ENCODE measurements around the gene TRMT1L. TPM values are rescaled to one million over a fixed set of nuclear protein-coding genes. Genes with fewer than 3 reads are reported as not detected.

The TRMT1L gene
- total RNA-seq, 2 experiments from 2014 or later, result 15.0 to 25.7 TPM

GRCh38 chr1:185139246-185139645 lies 17.5 kb downstream of the TRMT1L start:
- Histone ChIP-seq H3K79me2 (ENCODE audit: insufficient read depth, low read depth, low read length) (no peaks in the 10 kb centered on the region), H4K20me1 (ENCODE audit: insufficient read depth, low read length) (no peaks in the 10 kb centered on the region), H3K36me3 (ENCODE audit: insufficient read depth, low read length) (peaks cover 45% of the 10 kb centered on the region), H3K4me1 (ENCODE audit: insufficient read depth, low read length, poor library complexity, severe bottlenecking) (no peaks in the 10 kb centered on the region), H2AFZ (ENCODE audit: low read length) (no peak overlapping the region), H3K9me3 (ENCODE audit: low read length) (no peaks in the 10 kb centered on the region), H3K9me2 (ENCODE audit: insufficient read depth, low read length) (no peaks in the 10 kb centered on the region), H3K4me3 (ENCODE audit: low read depth, low read length, poor library complexity, severe bottlenecking) (no peak overlapping the region), H3K4me2 (ENCODE audit: low read length) (no peak overlapping the region), H3K27ac (ENCODE audit: low read depth, low read length, poor library complexity, severe bottlenecking) (no peak overlapping the region)
- TF ChIP-seq EZH2phosphoT487 (IDR thresholded peaks at IDR 0.05; ENCODE audit: borderline replicate concordance, low read depth, low read length), result no peak
- TF ChIP-seq CTCF (conservative IDR thresholded peaks at IDR 0.05; ENCODE audit: low read length), result no peak
- DNase-seq (ENCODE audit: low spot score), result no peak
- ChIA-PET POLR2A (interaction anchor here (0.9 kb wide), 1 partner anchor 23 kb away, joined by 3 read pairs; no protein-coding TSS in a partner anchor), CTCF (ENCODE audit: unreplicated experiment) (no interaction called here)
- intact Hi-C loops (cut with micrococcal nuclease; ENCODE audit: unreplicated experiment), result no loop called here
- BruUV-seq (replicated peaks), result no TSS peak

- no peak overlapping the region for H3K4me2 ChIP-seq (ENCODE audit: low read length)
- H3K9me2 ChIP-seq (ENCODE audit: insufficient read depth, low read length), result no peaks in the 10 kb centered on the region
- POLR2A ChIA-PET, result interaction anchor here (0.6 kb wide), 2 partner anchors 38 to 234 kb away, joined by 3 to 6 read pairs; no protein-coding TSS in a partner anchor
- TF ChIP-seq EZH2phosphoT487 (IDR thresholded peaks at IDR 0.05; ENCODE audit: borderline replicate concordance, low read depth, low read length) (no peak), CTCF (conservative IDR thresholded peaks at IDR 0.05; ENCODE audit: low read length) (no peak)
- CTCF ChIA-PET (ENCODE audit: unreplicated experiment), result no interaction called here
- DNase-seq (ENCODE audit: low spot score), result no peak
- intact Hi-C loops (cut with micrococcal nuclease; ENCODE audit: unreplicated experiment), result no loop called here
- no TSS peak for BruUV-seq (replicated peaks)
- no peak overlapping the region for H3K27ac ChIP-seq (ENCODE audit: low read depth, low read length, poor library complexity, severe bottlenecking)
- peaks cover 55% of the 10 kb centered on the region for H3K36me3 ChIP-seq (ENCODE audit: insufficient read depth, low read length)
- H2AFZ ChIP-seq (ENCODE audit: low read length), result no peak overlapping the region
- no peaks in the 10 kb centered on the region for H4K20me1 ChIP-seq (ENCODE audit: insufficient read depth, low read length)
- no peaks in the 10 kb centered on the region for H3K4me1 ChIP-seq (ENCODE audit: insufficient read depth, low read length, poor library complexity, severe bottlenecking)
- H3K79me2 ChIP-seq (ENCODE audit: insufficient read depth, low read depth, low read length), result no peaks in the 10 kb centered on the region
- no peak overlapping the region for H3K4me3 ChIP-seq (ENCODE audit: low read depth, low read length, poor library complexity, severe bottlenecking)
- H3K9me3 ChIP-seq (ENCODE audit: low read length), result no peaks in the 10 kb centered on the region
Observed at GRCh38 chr1:185137896-185138545, 18.7 kb downstream of the TRMT1L start.

- BruUV-seq (replicated peaks), result no TSS peak
- Histone ChIP-seq H3K9me2 (ENCODE audit: insufficient read depth, low read length) (no peaks in the 10 kb centered on the region), H3K27ac (ENCODE audit: low read depth, low read length, poor library complexity, severe bottlenecking) (no peak overlapping the region), H4K20me1 (ENCODE audit: insufficient read depth, low read length) (no peaks in the 10 kb centered on the region), H2AFZ (ENCODE audit: low read length) (no peak overlapping the region), H3K4me2 (ENCODE audit: low read length) (no peak overlapping the region), H3K9me3 (ENCODE audit: low read length) (no peaks in the 10 kb centered on the region), H3K79me2 (ENCODE audit: insufficient read depth, low read depth, low read length) (no peaks in the 10 kb centered on the region), H3K4me3 (ENCODE audit: low read depth, low read length, poor library complexity, severe bottlenecking) (no peak overlapping the region), H3K4me1 (ENCODE audit: insufficient read depth, low read length, poor library complexity, severe bottlenecking) (no peaks in the 10 kb centered on the region), H3K36me3 (ENCODE audit: insufficient read depth, low read length) (peaks cover 57% of the 10 kb centered on the region)
- DNase-seq (ENCODE audit: low spot score), result no peak
- no peak for TF ChIP-seq CTCF (conservative IDR thresholded peaks at IDR 0.05; ENCODE audit: low read length)
- TF ChIP-seq EZH2phosphoT487 (IDR thresholded peaks at IDR 0.05; ENCODE audit: borderline replicate concordance, low read depth, low read length), result no peak
- ChIA-PET CTCF (ENCODE audit: unreplicated experiment) (no interaction called here), POLR2A (interaction anchor here (1.1 kb wide), 1 partner anchor 19 kb away, joined by 3 read pairs; no protein-coding TSS in a partner anchor)
- intact Hi-C loops (cut with micrococcal nuclease; ENCODE audit: unreplicated experiment), result no loop called here
Observed at GRCh38 chr1:185132534-185132933, 24.2 kb downstream of the TRMT1L start.

Data from OCI-LY7 (cell line).